Measurements from ENCODE around the gene ATG16L1. TPM values are rescaled to one million over a fixed set of nuclear protein-coding genes. Genes with fewer than 3 reads are reported as not detected.
A peak's percentile ranks its signal among the peaks of the same experiment; 100 is the strongest.

Gene ATG16L1
- total and polyA plus RNA-seq, 11 donors = 7.0 to 26.7 (median 15.8) TPM

DNA sequence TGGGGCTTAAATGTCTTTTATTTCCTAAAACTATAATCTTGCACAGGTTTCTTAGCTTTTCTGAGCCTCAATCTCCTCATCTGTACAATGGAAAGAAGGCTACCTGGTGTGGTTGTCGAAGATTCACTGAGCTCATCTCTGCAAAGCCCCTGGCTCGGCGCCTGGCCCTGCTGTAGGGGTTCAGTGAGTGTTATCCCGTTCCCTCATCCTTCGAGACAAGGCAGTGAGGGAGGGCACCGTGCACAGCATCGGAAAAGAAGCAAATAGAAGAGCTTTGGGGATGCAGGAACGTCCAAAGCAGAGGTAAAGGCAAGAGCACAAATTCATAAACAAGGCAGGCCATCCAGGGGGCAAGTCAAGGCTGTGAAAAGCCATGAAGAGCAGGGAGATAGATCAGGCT lies 41.2 kb upstream of the ATG16L1 start:
- no peak for DNase-seq

DNA sequence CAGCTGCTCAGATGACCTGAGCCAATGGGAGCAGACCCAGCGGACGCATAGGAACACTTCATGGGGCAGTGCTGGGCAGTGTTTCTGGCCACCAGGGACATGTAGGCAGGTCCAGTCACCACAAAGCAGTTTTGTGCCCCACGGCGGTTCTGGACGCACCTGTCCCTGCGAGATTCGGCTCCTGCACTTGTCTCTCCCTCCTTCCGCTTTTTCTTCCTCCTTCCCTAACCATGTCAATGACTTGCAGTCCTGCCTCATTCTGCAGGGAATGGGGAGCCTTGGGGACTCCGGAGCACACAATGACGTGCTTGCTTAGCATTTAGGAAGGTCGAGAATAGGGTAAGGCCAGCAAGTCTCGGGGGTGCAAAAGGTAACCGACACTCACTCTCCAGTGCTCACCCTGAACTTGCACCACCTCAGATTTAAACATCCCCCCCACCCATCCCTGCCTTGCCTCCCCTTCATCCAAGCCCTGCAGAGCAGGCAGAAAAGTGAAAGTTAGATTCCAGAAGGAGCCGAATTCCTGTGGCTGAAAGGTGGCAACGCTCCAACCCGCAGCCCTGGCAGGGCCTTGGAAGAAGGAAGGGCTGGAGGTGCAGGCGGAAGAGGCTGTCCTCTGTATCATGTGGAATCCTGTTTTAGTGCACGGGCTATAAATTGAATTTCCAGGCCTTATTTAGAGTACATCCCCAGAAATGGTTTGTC lies 40.5 kb upstream of the ATG16L1 start:
- H3K27ac ChIP-seq = peak overlapping the region in 10 of 12 donors; percentile 2 to 60 (median 48)
- no peaks in the 10 kb centered on the region for H3K27me3 ChIP-seq
- no peaks in the 10 kb centered on the region for H3K9me3 ChIP-seq
- 47 to 56% (median 53%) methylated on average over 18 of the region's 18 CpGs for WGBS, 4 donors
- H3K4me3 ChIP-seq = peak overlapping the region in 8 of 12 donors; percentile 6 to 44 (median 26)
- peaks cover 0 to 16% (median 0%) of the 10 kb centered on the region in 9 donors for H3K36me3 ChIP-seq
- ATAC-seq = peak; percentile 77 to 88 (median 86)
- peaks cover 4 to 39% (median 18%) of the 10 kb centered on the region in 12 donors for H3K4me1 ChIP-seq
- intact Hi-C loops (cut with DNase I) = no loop called here
- DNase-seq = peak; percentile 79 to 89 (median 79)
- TF ChIP-seq POLR2A (IDR thresholded peaks at IDR 0.05) = no peak
- TF ChIP-seq, protein P1, sequence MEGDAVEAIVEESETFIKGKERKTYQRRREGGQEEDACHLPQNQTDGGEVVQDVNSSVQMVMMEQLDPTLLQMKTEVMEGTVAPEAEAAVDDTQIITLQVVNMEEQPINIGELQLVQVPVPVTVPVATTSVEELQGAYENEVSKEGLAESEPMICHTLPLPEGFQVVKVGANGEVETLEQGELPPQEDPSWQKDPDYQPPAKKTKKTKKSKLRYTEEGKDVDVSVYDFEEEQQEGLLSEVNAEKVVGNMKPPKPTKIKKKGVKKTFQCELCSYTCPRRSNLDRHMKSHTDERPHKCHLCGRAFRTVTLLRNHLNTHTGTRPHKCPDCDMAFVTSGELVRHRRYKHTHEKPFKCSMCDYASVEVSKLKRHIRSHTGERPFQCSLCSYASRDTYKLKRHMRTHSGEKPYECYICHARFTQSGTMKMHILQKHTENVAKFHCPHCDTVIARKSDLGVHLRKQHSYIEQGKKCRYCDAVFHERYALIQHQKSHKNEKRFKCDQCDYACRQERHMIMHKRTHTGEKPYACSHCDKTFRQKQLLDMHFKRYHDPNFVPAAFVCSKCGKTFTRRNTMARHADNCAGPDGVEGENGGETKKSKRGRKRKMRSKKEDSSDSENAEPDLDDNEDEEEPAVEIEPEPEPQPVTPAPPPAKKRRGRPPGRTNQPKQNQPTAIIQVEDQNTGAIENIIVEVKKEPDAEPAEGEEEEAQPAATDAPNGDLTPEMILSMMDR (IDR thresholded peaks at IDR 0.05) = no peak

More for the DNA sequence above, 41.2 kb upstream of the ATG16L1 start:
- TF ChIP-seq, protein P1 (IDR thresholded peaks at IDR 0.05) = no peak
- TF ChIP-seq POLR2A (IDR thresholded peaks at IDR 0.05) = no peak
- no peaks in the 10 kb centered on the region for H3K9me3 ChIP-seq
- no peak for ATAC-seq
- H3K4me3 ChIP-seq = no peak overlapping the region
- 84 to 96% (median 91%) methylated on average over 8 of the region's 8 CpGs for WGBS, 4 donors
- H3K27me3 ChIP-seq = no peaks in the 10 kb centered on the region
- intact Hi-C loops (cut with DNase I) = no loop called here
- peaks cover 0 to 16% (median 0%) of the 10 kb centered on the region in 9 donors for H3K36me3 ChIP-seq
- peaks cover 4 to 39% (median 18%) of the 10 kb centered on the region in 12 donors for H3K4me1 ChIP-seq
- H3K27ac ChIP-seq = no peak overlapping the region

DNA sequence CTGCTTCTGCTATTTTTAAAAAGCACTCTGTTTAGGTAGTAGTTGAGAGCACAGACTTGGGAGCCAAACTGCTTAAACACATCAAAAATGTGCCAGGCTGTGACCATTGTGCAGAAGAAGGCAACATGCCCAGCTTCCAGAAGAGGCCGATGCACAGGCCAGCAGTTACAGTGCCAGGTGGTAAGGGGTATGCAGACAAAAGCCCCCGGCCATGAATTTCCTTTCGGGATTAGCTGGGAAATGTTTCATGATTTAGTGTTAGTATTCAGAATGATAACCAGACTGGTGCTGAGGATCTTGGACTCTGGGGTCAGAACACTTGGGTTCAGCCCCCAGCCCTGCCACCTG lies 40.0 kb upstream of the ATG16L1 start:
- TF ChIP-seq POLR2A (IDR thresholded peaks at IDR 0.05) = no peak
- TF ChIP-seq, protein P1 (IDR thresholded peaks at IDR 0.05) = no peak
- Histone ChIP-seq H3K36me3 (peaks cover 0 to 12% (median 0%) of the 10 kb centered on the region in 9 donors), H3K4me1 (peaks cover 4 to 39% (median 18%) of the 10 kb centered on the region in 12 donors), H3K9me3 (no peaks in the 10 kb centered on the region), H3K27me3 (no peaks in the 10 kb centered on the region), H3K27ac (peak overlapping the region in 11 of 12 donors; percentile 2 to 60 (median 46)), H3K4me3 (peak overlapping the region in 6 of 12 donors; percentile 6 to 44 (median 29))
- intact Hi-C loops (cut with DNase I) = no loop called here
- WGBS, 4 donors = 52 to 60% (median 54%) methylated on average over 3 of the region's 3 CpGs
- DNase-seq (no peak), ATAC-seq (no peak)

DNA sequence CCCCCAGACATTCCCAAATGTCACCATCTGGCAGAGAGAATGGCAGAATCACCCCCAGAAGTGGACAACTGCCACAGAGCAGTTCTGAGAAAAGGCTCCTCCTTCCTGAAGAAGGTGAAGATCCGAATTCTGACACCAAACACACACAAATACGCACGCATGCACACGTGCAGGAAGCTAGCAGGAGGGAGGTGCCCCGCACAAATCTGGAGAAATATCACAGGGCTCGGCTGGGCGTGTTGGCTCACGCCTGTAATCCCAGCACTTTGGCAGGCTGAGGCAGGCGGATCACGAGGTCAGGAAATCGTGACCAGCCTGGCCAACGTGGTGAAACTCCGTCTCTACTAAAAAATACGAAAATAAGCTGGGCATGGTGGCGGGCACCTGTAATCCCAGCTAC lies 38.5 kb upstream of the ATG16L1 start:
- Histone ChIP-seq H3K9me3 (no peaks in the 10 kb centered on the region), H3K4me1 (peaks cover 4 to 32% (median 16%) of the 10 kb centered on the region in 12 donors), H3K27me3 (no peaks in the 10 kb centered on the region), H3K27ac (no peak overlapping the region), H3K36me3 (no peaks in the 10 kb centered on the region), H3K4me3 (no peak overlapping the region)
- TF ChIP-seq, protein P1 (IDR thresholded peaks at IDR 0.05) = no peak
- TF ChIP-seq POLR2A (IDR thresholded peaks at IDR 0.05) = no peak
- 89 to 90% (median 90%) methylated on average over 15 of the region's 15 CpGs for WGBS, 4 donors
- intact Hi-C loops (cut with DNase I) = no loop called here
- ATAC-seq = no peak
- DNase-seq = no peak

All from heart left ventricle (tissue), 16 donors.